ENCODE results near the gene NUDC.

NUDC gene

DNA sequence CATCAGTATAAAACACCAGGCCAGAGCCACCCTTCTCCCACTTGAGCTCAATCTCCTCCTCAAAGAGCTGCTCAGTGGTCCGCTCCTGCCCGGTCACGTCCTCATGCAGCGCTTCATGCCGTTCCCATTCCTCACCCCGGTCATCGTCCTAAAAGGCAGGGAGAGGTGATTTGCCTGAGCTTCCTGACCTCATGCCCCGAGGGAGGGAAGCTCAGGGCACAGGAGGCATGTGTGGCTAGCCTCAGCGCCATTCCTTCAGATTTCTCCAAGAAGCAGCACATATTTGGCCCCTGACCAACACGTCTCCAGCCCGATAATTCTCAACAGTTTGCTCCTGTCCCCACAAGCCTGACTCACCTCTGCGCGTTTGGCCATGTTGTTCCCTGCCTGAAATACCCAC lies 27.3 kb upstream of the NUDC start:
- Histone ChIP-seq H3K9ac (ENCODE audit: low read length) (no peak overlapping the region), H3K4me1 (ENCODE audit: control insufficient read depth, insufficient read depth, low read length) (peaks cover 14% of the 10 kb centered on the region), H3K9me3 (ENCODE audit: control insufficient read depth, low read length) (no peaks in the 10 kb centered on the region), H3K4me3 (ENCODE audit: low read length) (no peak overlapping the region), H3K36me3 (ENCODE audit: control insufficient read depth, insufficient read depth, low read length) (no peaks in the 10 kb centered on the region), H3K27me3 (ENCODE audit: control insufficient read depth, insufficient read depth, low read length) (no peaks in the 10 kb centered on the region)

DNA sequence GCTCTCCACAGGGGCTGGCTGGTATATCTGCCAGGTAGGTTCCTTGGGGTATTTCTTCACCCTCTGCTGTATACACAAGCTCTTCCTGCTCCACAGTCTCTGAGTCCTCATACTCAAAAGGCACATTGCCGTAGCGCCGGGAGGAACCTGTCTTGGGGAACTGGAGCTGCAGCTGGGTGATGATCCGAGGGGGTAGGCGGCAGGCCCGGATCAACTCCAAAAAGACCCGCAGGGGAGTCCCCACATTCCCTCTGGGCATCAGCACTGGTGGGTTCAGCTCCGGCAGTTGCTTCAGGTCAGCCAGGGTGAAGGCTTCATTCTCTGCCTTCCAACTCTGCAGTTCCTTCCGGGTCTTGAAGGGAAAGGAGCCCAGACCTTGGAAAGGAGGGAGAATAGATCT lies 24.2 kb upstream of the NUDC start:
- Histone ChIP-seq H3K27me3 (ENCODE audit: control insufficient read depth, insufficient read depth, low read length) (no peaks in the 10 kb centered on the region), H3K4me1 (ENCODE audit: control insufficient read depth, insufficient read depth, low read length) (peaks cover 11% of the 10 kb centered on the region), H3K9ac (ENCODE audit: low read length) (no peak overlapping the region), H3K9me3 (ENCODE audit: control insufficient read depth, low read length) (no peaks in the 10 kb centered on the region), H3K4me3 (ENCODE audit: low read length) (no peak overlapping the region), H3K36me3 (ENCODE audit: control insufficient read depth, insufficient read depth, low read length) (no peaks in the 10 kb centered on the region)

DNA sequence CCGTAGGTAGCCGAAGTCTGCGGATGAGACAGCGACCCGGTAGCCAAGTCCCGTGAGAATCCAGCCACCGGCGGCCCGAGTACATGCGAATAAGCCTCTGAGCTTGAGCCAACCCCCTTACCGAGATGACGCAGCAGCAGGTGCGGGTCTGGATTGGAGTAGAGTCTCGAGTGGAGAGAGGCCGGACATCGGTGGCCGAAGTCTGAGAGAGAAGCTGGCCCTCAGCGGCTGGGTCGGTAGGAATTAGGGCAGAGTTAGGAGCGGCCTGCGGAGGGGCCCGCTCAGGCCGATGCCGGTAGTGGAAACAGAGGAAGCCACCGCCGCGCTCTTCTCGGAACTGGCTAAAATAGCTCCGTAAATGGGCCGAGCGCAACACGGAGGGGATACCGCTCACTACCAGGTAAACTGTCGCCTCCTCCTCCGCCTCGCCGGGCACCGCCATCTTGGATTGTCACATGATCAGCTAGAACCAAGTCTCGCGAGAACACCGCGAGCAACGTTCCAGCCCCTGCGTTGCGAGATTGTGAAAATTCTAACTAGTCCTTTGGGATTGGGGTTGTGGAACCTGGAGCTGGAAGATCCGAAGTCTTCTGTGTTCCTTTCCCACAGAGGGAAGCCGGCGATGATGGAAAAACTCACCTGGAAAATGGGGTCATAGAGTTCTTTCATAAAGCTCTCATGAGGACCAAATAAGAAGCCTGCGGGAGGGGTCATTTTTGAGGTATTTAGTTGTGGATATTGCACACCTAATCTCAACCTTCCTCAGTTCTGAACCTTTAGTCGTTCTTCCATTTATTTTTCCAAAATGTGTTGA lies 21.3 kb upstream of the NUDC start, which contains the start of gene GPATCH3:
GPATCH3 (minus strand) TSS at position 467 of the 814 bp plus-strand sequence; CDS start at position 442, 25 bp downstream.
- Histone ChIP-seq H3K36me3 (ENCODE audit: control insufficient read depth, insufficient read depth, low read length) (no peaks in the 10 kb centered on the region), H3K9me3 (ENCODE audit: control insufficient read depth, low read length) (no peaks in the 10 kb centered on the region), H3K4me1 (ENCODE audit: control insufficient read depth, insufficient read depth, low read length) (peaks cover 11% of the 10 kb centered on the region), H3K4me3 (ENCODE audit: low read length) (peak within 1 kb of the TSS; percentile 75), H3K27me3 (ENCODE audit: control insufficient read depth, insufficient read depth, low read length) (no peaks in the 10 kb centered on the region), H3K9ac (ENCODE audit: low read length) (peak within 1 kb of the TSS; percentile 95)

DNA sequence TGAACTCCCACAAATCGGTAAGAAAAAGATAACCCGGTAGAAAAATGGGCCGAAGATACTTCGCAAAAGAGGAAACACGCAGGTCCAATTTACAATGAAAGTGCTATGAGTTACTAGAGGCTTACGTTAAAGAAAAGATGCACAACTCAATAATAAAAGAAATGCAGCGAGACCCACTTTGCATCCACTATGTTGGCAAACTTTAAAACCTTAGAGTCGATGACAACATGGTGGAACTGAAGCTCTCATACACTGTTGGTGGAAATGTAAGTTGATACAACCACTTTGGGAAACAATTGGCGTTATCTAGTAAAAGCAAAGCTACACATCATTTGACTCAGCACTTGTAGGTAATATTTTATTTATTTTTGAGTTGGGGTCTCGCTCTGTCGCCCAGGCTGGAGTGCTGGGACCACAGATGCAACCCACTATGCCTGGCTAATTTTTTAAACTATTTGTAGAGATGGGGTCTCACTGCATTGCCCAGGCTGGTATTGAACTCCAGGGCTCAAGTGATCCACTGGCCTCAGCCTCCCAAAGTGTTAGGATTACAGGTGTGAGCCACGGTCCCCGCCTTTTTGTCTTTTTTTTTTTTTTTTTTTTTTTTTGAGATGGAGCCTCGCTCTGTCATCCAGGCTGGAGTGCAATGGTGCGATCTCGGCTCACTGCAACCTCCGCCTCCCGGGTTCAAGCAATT lies 20.6 kb upstream of the NUDC start:
- Histone ChIP-seq H3K9ac (ENCODE audit: low read length) (peak overlapping the region; percentile 95), H3K4me3 (ENCODE audit: low read length) (peak overlapping the region; percentile 75), H3K9me3 (ENCODE audit: control insufficient read depth, low read length) (no peaks in the 10 kb centered on the region), H3K27me3 (ENCODE audit: control insufficient read depth, insufficient read depth, low read length) (no peaks in the 10 kb centered on the region), H3K4me1 (ENCODE audit: control insufficient read depth, insufficient read depth, low read length) (peaks cover 16% of the 10 kb centered on the region), H3K36me3 (ENCODE audit: control insufficient read depth, insufficient read depth, low read length) (no peaks in the 10 kb centered on the region)

- Histone ChIP-seq H3K4me1 (ENCODE audit: control insufficient read depth, insufficient read depth, low read length) (peaks cover 39% of the 10 kb centered on the region), H3K4me3 (ENCODE audit: low read length) (no peak overlapping the region), H3K27me3 (ENCODE audit: control insufficient read depth, insufficient read depth, low read length) (no peaks in the 10 kb centered on the region), H3K9ac (ENCODE audit: low read length) (no peak overlapping the region), H3K36me3 (ENCODE audit: control insufficient read depth, insufficient read depth, low read length) (no peaks in the 10 kb centered on the region), H3K9me3 (ENCODE audit: control insufficient read depth, low read length) (no peaks in the 10 kb centered on the region)
Observed at GRCh38 chr1:26907071-26907917, 14.2 kb upstream of the NUDC start.

GRCh38 chr1:26909951-26910342 lies 11.6 kb upstream of the NUDC start:
- no peaks in the 10 kb centered on the region for H3K36me3 ChIP-seq (ENCODE audit: control insufficient read depth, insufficient read depth, low read length)

DNA sequence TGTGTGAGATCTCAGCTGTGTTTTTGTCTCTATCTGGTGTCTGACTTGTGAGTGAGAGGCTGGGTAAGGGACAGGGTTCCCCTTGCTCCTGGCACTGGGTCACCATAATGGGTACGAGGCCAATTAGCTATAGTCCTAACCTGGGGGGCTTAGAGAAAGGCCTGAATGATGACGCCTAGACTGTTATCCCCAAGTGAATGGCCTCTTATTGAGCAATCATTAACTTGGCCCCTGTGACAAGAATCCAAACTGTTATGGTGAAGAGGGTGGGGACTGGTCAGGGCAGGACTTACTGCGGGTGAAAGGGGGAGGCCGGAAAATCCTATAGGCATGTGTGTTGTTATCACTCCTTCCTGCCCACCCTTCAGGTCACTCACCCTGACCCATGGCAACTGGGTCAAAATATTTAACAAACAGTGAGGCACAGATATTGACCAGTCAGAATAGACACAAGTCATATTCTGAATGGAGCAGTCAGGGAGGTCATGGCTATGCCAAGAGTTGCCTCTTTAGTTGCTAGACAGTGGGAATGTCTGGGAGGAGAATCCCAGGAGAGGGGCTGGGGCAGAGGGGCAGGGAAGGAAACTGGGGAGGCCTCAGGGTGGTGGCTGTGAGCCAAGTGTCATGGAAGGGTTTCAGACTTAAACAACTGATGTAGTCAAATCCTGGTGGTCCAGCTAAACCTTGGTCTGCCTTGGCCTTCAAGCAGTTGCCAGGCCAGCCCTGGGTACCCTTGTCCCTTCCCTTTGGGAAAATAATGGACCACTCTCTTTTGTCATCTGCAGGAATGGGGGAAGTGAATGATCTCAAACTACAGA lies 11.0 kb upstream of the NUDC start:
- H3K27me3 ChIP-seq (ENCODE audit: control insufficient read depth, insufficient read depth, low read length), result no peaks in the 10 kb centered on the region
- H3K9me3 ChIP-seq (ENCODE audit: control insufficient read depth, low read length), result no peaks in the 10 kb centered on the region
- H3K4me1 ChIP-seq (ENCODE audit: control insufficient read depth, insufficient read depth, low read length), result peaks cover 58% of the 10 kb centered on the region
- no peak overlapping the region for H3K4me3 ChIP-seq (ENCODE audit: low read length)
- no peaks in the 10 kb centered on the region for H3K36me3 ChIP-seq (ENCODE audit: control insufficient read depth, insufficient read depth, low read length)
- H3K9ac ChIP-seq (ENCODE audit: low read length), result peak overlapping the region; percentile 24

More at GRCh38 chr1:26909951-26910342, 11.6 kb upstream of the NUDC start:
- Histone ChIP-seq H3K9me3 (ENCODE audit: control insufficient read depth, low read length) (no peaks in the 10 kb centered on the region), H3K27me3 (ENCODE audit: control insufficient read depth, insufficient read depth, low read length) (no peaks in the 10 kb centered on the region), H3K4me3 (ENCODE audit: low read length) (no peak overlapping the region), H3K9ac (ENCODE audit: low read length) (peak overlapping the region; percentile 24), H3K4me1 (ENCODE audit: control insufficient read depth, insufficient read depth, low read length) (peaks cover 53% of the 10 kb centered on the region)

DNA sequence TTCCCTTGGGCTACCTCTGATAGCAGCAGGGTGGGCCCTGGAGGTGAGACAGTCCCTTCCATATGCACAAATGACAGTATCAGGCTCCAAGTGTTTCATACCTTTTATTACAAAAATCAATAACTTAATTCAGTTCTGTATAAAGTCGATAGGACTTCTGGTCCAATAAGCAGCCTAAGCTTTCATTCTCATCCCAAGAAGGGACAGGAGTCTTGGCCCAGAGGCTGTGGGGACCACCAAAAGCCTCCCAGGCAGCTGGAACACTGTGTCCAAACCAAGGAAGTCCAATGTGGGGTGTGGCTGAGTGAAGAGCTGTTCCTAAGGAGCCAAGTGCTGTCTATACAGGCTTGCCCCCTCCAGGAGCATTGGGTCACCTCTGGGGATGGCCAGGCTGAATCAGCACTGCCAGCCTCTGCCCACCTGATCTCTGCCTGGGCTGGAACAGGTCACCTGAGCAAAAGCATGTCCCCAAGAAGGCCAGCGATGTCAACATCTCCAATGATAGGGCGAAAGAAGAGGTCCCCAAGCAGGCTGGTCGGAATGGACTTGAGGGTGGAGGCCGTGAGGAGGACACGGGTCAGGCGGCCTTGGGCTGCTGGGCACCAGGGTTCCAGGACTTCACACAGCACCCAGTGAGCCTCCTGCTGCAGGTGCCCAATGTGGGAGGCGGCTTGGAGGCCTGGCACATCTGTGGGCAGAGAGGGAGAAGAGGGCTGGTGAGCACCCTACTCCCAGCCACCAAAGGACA lies 10.0 kb upstream of the NUDC start:
- H3K9me3 ChIP-seq (ENCODE audit: control insufficient read depth, low read length), result no peaks in the 10 kb centered on the region
- no peaks in the 10 kb centered on the region for H3K27me3 ChIP-seq (ENCODE audit: control insufficient read depth, insufficient read depth, low read length)
- no peaks in the 10 kb centered on the region for H3K36me3 ChIP-seq (ENCODE audit: control insufficient read depth, insufficient read depth, low read length)
- peak overlapping the region; percentile 67 for H3K4me3 ChIP-seq (ENCODE audit: low read length)
- peaks cover 59% of the 10 kb centered on the region for H3K4me1 ChIP-seq (ENCODE audit: control insufficient read depth, insufficient read depth, low read length)
- H3K9ac ChIP-seq (ENCODE audit: low read length), result peak overlapping the region; percentile 93

GRCh38 chr1:26912147-26912490 lies 9.4 kb upstream of the NUDC start:
- peak overlapping the region; percentile 93 for H3K9ac ChIP-seq (ENCODE audit: low read length)
- H3K4me3 ChIP-seq (ENCODE audit: low read length), result peak overlapping the region; percentile 67
- H3K36me3 ChIP-seq (ENCODE audit: control insufficient read depth, insufficient read depth, low read length), result no peaks in the 10 kb centered on the region
- no peaks in the 10 kb centered on the region for H3K9me3 ChIP-seq (ENCODE audit: control insufficient read depth, low read length)
- H3K27me3 ChIP-seq (ENCODE audit: control insufficient read depth, insufficient read depth, low read length), result no peaks in the 10 kb centered on the region
- H3K4me1 ChIP-seq (ENCODE audit: control insufficient read depth, insufficient read depth, low read length), result peaks cover 58% of the 10 kb centered on the region

GRCh38 chr1:26913389-26913753 lies 8.2 kb upstream of the NUDC start:
- Histone ChIP-seq H3K36me3 (ENCODE audit: control insufficient read depth, insufficient read depth, low read length) (no peaks in the 10 kb centered on the region), H3K4me3 (ENCODE audit: low read length) (peak overlapping the region; percentile 67), H3K9me3 (ENCODE audit: control insufficient read depth, low read length) (no peaks in the 10 kb centered on the region), H3K27me3 (ENCODE audit: control insufficient read depth, insufficient read depth, low read length) (no peaks in the 10 kb centered on the region), H3K4me1 (ENCODE audit: control insufficient read depth, insufficient read depth, low read length) (peaks cover 55% of the 10 kb centered on the region), H3K9ac (ENCODE audit: low read length) (peak overlapping the region; percentile 93)

Data from mucosa of stomach (tissue), 1 donor.